Fibroblast of skin of back (primary cell): Measurements from ENCODE around the gene SLC22A3.
"Not testable (repeated sequence)": the region's sequence is repeated elsewhere in the genome, so short reads cannot be mapped to it uniquely, and the experiment has no call there.

Experiments
- DNase-seq: peaks from one replicate; pipeline ENCODE4 v3.0.0-alpha.2; 2013

The SLC22A3 gene

DNA sequence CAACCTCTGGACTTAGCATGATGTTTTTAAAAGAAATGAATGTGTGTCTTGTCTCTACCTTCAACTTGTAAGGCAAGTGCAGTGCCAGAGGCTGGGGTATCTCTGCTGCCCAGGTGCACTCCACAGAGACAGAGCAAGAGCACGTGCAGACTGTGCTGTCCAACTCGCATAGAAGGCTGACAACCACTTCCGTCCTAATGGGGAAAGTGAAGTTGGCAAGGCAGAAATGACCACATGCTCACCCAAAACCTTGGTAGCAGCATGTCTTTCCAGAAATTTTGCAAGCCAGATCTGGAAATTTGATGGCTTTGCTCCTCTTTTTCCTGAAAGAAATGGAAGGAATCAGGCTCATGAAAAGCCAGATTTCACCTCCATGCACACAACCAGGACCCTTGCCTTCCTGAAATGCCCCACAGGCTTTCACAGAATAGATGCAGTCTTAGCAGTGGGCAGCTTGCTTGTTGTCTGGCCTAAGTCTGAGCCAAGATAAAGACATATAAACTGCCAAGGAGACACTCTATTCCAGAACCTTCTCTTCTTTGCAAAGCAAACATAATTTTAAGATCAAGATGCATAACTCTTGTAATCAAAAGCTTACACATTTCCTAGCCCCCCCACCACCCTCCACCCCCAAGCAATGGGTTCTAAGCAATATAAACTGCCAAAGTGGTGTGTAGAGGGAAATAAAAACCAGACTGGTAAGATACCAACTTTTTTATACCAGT, 26.8 kb downstream of the SLC22A3 start:
- DNase-seq = no peak

DNA sequence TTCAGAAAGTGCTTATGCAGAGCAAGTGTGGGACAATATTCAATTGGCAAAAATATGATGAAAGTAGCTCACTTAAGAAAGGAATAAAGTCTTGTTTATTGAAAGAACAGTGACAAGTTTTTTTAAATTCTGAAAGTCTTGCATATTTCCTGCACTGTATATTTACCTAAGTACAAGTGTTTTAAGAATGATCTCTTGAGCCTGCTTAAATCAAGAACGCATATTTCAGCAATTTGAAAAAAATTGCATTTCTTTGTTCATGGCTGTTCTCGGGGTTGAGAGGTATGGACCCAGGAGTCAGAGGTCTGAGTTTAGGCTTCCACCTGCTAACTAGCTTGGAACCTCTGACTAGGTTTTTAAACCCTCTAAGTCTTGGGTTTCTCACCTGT, 27.4 kb downstream of the SLC22A3 start:
- DNase-seq = no peak

DNA sequence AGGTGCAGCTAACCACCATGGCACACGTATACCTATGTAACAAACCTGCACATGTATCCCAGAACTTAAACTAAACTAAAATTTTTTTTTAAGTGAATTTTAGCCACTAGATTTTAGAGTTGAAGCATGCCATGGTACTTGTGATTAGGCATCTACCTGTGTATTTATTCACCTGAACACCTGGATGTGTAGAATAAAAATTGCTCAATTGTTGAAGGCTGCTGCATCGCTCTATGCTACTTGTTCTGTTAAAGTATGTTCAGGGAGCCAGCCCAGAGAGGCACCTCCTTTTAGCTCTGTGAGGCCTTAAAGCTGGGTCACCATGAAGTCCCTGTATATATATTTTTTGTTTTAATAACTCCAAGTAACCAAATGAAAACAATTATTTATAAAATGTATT, 28.3 kb downstream of the SLC22A3 start:
- DNase-seq = no peak

DNA sequence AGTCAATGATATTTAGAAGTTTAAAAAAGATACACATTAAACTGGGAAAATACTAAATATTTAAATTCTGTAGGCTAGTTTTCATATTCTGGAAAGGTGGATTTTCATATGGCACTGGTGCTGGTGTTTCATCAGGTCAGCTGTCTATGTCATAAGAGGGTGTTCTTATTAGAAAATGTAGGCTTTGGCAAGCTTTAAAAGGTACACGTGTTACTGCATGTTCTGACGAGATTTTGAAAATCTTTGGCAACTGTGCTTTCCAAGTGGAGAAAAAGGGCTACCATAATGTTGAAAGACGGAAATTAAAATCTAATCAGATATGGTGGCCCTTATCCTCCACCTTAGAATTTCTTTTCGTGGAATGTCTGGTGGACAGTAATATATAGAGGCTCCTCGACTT, 30.0 kb downstream of the SLC22A3 start:
- no peak for DNase-seq

DNA sequence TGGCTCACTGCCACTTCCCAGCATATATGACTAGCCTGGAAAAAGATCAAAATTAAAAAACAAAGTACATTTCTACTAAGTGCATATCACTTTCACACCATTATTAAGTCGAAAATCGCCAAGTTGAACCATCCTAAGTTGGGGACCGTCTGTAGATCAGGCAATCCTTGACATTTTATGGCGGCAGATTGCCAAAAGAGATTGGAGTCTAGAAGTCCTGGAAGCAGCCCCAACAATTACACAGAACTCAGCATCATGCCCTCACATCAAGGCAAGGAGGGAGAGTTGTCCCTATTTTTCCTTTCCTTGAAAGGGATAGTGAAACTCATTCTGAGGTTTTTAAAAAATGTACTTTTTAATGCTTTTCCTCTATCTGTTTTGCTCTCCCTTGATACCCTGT, 30.7 kb downstream of the SLC22A3 start:
- DNase-seq = no peak

DNA sequence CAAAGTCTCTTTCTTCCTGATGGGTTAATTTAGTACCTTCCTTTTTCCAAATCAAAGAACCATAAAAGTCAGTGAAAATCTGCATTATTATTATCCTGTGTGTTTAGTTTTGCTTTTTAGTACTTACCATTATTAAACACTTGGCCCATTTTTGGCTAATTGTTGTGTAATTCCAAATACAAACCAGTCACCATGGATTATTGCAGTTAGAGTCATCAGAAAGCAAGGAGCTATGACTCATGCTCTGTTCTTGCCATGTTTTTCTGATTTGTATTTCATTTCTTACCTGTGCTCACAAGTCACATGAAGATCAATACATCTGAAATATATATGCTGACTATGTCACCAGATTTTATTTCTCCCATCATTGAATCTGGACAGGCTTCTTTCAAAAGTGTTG, 31.3 kb downstream of the SLC22A3 start:
- DNase-seq = no peak

DNA sequence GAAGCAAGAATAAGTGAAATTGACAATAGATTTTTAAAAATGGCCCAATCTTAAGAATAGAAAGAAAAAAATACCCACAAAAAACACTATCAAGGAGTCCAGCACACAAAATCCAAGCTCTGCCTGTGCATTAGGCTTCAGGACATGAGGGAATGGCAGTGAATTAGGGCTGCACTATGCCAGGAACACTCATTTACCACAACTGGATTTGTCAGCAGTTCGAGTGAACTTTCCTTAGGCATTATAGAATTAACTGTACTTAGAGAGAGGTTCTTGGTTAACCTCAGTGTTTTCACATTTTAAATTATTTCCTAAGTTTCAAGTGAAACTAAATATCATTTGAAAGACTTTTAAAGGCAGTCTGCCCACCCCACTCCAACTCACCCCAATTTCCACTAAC, 34.8 kb downstream of the SLC22A3 start:
- DNase-seq = no peak

DNA sequence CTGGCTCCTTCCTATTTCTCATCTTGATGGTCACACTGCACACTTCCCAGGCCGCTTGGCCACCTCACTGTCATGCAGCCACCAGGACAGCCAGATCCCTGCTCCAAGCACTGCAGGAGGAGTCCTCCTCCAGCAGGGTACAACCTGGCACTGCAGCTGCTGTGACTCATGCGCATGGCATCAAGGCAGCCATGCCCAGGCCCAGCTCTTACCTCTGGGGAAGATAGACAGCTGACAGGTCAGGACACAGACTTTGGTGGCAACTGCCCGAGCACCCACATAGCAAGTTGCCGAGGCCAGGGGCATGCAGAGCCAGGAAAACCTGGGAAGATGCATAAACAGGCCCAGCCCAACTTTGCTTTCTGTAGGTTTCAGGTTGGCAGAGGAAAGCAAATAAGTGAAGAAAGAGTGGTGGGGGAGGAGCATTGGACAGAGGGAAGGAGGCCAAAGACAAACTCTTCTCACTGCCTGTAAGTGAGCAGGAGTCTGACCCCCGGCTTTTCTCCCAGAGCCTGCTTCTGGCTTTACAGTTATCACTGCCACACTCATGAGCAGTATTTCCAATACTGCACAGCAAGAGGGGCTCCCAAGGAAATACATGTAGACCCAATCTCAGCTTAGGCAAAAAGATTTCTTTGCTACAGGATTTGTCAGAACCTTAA, 38.8 kb downstream of the SLC22A3 start:
- DNase-seq = peak; percentile 6

DNA sequence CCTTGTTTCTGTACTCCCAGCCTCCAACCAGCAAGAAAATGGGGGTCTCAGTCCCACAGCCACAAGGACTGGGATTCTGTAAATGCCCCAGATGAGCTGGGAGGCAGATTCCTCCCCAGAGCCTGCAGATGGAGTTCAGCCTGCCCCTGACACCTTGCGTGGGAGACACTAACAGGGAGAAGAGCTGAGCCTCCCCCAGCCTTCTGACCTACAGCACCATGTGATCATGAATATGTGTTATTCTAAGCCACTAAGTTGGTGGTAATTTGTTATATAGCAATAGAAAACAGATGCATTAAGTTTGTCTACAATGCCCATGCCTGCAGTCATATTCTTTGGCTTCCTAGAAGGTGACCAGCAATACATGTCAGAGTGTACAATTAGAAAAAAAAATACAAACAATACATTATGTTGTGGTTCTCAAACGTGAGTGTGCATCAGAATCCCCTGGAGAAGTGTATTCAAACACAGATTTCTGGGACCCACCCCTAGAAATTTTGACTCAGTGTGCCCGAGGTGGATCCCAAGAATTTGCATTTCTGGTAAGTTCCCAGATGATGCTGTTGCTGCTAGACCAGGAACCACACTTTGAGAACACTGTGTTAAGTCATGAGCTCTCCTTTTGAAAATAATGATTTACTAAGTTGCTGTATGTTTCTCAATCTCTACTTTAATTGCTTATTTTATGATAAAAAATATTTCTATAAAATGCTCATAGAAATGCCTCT, 39.9 kb downstream of the SLC22A3 start:
- DNase-seq = no peak

DNA sequence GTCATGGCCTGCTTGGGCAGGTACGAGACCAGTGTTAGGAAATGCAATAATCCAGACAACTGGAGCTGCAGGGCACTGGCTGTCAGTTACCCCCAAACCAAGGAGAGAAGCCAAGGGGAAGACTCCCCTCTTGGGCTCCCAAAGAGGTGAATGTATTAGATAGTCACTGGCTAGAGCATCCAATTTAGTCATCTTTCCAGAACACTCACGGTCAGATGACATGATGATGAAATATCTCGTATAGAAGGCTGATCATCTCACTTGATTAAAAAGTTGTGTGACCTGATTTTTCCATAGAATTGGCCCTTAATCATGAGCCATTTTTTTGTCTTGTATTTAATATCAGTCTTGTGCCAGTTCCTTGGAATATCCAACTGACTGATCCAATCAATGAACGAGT, 40.7 kb downstream of the SLC22A3 start:
- no peak for DNase-seq

DNA sequence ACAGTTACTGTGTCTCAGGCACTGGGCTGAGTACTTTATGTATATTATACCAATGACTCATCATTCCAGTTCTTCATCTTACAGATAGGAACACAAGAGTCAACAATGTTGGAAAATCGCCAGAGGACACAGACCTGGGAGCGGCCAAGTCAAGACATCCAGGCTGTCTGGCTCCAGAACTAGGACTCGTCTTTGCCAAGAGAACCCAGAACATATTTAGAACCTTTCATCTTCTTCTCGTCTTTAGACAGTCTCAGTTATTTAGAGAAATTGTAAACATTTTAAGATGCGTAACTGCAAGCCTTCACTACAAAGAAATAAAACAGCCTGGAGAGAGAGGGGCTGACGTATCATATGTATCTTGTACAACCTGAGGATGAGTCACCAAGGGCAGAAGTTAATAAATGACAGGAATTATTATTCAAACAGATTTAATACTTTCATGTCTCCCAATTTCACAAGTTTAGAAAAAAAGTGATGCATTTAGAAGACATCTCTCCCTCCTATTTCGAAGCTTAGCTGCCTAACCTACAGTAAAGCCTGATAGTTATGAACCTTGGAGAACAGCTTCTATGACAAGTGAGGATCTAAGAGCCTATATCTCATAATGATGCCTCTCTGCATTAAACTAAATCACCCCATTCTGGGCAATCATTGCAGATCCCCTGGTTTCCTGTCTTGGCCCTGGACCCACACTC, 43.4 kb downstream of the SLC22A3 start:
- DNase-seq = peak; percentile 5

DNA sequence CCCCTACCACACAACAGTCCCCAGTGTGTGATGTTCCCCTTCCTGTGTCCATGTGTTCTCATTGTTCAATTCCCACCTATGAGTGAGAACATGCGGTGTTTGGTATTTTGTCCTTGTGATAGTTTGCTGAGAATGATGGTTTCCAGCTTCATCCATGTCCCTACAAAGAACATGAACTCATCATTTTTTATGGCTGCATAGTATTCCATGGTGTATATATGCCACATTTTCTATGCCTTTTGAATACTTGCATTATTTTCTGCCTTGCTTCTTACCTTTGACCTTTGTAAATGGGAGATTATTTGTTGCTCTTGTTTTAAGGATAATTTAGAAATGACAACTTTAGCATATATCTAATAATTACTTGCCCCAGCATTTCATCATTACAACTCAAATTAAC, 45.3 kb downstream of the SLC22A3 start:
- DNase-seq = not testable (repeated sequence)

DNA sequence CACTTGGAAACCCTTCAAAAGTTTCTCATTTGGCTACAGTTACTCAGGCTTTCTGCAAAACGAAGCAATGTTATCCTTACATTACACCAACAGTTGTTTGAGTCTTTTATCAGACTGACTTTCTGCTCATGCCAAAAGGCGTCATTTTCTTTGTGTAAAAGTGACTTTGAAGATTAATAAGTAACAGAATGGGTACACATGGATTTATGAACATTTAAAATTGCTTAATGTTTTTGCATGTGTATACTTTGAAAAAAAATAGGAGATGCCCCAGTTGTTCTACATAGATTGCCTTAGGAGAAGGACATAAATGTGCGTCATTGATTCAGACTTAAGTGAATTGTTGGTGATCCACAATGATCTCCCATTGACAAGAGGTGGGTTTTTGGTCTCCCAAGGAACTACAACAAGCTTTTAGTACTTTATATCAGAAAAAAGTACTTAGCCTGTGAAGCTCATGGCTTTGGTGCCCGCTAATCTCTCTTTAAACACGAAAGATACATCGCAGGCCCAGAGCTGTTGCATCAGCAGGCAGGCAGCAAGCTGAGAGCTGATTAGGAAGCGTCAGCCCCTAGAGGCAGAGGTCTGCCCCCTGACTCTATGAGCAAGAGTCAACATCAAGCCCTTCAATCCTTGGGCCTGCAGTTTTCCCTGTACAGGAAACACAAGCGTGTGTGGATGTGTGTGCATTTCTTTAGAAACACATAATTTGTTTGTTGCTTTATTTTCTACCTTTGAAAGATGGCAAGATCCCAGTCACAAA, 45.9 kb downstream of the SLC22A3 start:
- no peak for DNase-seq

DNA sequence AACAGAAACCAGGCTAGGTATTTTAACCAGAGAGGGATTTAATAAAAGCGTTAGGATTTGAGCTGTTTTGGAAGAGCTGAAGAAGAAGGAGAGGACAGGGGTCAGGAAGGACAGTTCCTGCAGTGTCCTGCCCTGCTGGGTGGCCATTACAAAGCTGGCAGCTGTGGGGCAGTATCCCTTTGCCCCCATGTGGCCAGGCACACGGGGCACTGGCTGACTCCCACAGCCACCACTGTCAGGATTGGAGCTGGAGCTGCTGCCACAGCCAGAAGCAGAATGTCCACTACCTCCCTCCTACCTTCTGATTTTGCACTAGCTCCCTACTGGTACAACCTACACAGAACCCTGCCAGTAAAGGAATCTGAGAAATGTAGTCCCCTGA, 46.5 kb downstream of the SLC22A3 start:
- no peak for DNase-seq

DNA sequence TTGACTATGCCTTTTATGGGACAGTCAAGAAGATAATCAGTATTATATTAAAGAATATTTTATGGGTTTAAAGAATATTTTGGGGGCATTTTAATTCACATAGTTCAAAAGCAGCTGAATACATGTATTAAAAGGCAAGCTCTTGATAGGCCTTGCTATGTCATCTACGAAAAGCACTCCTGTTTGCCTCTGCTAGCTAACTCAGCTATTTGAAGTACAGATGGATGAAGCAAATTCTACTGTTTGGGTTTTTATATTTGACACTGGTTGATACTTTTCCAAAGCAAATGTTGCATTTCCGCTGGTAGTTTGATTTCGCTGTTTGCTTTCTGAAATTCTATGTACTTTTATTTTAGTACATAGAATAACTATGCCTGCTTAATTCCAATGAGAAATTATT, 47.0 kb downstream of the SLC22A3 start:
- DNase-seq = no peak

DNA sequence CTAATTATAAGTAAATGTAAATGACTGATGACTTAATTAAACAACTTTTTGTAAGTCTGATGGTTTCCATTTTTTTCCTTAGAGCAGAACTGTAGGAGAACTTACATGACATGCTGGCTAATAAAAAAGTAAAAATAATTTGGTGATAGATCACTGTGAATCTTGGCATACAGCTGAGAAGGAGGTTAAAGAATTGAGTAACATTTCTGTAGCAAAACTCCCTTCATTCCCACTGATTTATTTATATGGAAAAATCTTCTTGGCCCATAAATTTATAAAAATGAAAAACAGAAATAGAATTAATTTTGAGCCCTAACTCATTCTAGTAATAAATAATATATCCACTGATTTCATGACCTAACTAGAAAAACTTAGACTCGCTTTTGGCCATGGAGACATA, 48.1 kb downstream of the SLC22A3 start:
- no peak for DNase-seq

DNA sequence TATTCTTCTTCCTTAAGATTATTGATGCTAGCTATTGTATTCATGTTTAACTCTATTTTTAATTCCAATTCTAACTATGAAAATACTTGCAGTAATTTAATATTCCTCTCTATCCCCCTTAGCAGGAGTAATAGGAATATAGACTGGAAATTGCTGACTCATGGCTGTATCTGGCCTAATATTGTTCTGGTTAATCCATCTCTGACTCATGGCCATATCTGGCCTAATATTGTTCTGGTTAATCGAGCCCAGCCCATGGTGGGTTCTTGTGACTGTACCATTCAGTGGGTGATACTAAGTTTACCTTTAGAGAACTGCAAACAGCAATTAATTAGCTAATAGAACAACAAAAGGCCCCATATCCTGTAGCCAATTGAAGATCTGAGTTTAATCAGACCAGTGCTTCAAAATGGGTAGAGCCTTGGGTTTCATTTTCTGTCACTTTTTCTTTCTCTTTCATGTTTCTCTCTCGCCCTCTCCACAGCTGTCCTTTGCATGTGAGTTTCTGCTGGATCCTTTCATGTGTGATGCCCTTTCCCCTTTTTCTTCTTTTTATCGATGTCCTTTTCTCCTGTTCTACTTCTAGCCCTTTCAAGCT, 50.6 kb downstream of the SLC22A3 start:
- DNase-seq = peak; percentile 5

DNA sequence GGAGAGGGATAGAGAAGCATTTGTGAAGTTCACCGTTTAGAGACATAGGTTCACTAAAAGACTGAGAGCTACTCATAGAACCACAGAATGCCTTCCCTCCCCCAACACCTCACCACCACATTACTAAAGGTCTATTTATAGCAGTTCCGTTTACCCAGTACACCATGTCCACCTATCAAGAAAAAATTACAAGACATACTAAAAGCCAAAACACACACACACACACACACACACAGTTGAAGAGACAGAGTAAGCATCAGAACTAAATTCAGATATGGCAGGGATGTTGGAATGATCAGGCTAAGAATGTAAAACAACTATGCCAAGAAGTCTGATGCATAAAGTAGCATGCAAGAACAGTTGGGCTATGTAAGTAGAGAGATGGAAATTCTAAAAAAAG, 52.3 kb downstream of the SLC22A3 start:
- no peak for DNase-seq

DNA sequence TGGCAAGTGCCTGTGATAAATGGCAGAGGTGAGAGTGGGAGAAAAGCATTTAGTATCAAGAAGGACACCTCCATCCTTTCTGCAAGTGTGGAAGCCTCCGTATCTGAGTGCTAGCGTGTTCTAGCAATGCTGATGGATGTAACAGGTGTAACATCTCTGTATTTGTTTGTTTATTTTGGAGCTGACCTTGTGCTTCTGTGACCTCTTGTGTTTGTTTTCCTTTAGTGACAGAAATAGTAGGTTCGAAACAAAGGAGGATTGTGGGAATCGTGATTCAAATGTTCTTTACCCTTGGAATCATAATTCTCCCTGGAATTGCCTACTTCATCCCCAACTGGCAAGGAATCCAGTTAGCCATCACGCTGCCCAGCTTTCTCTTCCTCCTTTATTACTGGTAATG, 60.4 kb downstream of the SLC22A3 start:
- no peak for DNase-seq

DNA sequence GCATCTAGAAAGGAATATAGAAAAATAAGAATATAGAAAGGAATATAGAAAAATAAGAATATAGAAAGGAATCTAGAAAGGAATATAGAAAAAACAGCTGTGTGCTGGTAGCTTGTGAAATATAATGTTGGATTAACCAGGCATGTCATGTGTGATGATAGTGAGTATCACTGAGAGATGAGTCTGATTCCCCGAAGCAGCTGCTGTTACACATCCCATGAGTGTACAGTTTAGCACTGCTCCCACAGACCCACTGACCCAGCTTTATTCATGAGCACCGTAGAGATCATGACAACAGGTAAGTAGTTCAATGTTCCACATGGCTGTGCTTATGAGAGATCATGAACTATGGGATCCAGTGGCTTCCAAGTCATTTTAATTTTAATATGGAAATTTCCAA, 64.8 kb downstream of the SLC22A3 start:
- DNase-seq = no peak

DNA sequence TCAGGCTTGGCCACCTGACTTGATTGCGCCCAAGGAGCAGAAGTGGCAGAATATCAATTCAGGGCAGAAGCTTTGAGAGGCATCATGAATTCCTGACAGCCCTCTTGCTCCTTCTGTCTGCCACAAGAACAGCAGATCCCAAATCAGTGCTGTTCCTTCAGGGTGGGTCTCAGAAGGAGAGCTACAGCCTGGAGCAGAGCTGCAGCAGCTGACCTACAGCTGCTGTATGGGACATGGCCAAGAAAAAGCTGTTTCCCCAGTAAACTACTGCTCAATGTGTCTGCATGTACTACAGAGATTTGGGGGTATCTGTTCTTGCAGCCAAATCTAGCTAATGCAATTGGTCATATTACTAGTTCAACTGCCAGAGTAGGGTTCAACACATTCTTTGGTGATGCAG, 69.0 kb downstream of the SLC22A3 start:
- DNase-seq = no peak

DNA sequence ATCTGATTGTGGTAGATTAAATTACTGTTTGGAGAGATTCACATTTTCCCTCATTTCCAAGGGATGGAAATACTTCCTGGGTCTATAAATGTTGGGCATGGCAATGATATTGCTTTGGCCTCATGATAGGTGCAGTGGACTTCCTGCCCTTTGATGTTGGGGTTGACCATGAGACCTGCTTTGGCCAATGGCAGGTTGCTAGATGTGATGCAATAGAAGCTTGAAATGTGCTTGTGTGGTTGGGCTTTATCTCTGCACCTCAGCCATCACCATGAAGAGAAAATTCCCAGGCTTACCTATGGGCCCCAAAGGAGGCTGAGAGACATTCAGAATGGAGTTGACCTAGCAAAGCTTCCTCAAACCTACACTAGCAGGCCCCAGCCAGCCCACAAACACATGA, 69.4 kb downstream of the SLC22A3 start:
- no peak for DNase-seq
